Prostate gland (tissue), 2 donors: ENCODE results near the gene PANK1.

Experiments
- CTCF ChIP-seq, 4 experiments: fragments of 200-600 bp in 2 of 4; fragments of 450-650 bp in 2 of 4; sonication (generic) in 2 of 4; IDR thresholded peaks; 1 replicate in 3 of 4; 2 replicates in 1 of 4; pipeline ENCODE4 v1.5.1; 2016 to 2019; ENCODE audit warnings: antibody characterized with exemption in 4 of 4, mild to moderate bottlenecking in 2 of 4, moderate library complexity in 2 of 4
- POLR2AphosphoS5 ChIP-seq: sonication (generic); formaldehyde crosslinking; IDR thresholded peaks from one replicate; pipeline ENCODE4 v1.6.1; 2017; ENCODE audit warnings: antibody characterized with exemption

DNA sequence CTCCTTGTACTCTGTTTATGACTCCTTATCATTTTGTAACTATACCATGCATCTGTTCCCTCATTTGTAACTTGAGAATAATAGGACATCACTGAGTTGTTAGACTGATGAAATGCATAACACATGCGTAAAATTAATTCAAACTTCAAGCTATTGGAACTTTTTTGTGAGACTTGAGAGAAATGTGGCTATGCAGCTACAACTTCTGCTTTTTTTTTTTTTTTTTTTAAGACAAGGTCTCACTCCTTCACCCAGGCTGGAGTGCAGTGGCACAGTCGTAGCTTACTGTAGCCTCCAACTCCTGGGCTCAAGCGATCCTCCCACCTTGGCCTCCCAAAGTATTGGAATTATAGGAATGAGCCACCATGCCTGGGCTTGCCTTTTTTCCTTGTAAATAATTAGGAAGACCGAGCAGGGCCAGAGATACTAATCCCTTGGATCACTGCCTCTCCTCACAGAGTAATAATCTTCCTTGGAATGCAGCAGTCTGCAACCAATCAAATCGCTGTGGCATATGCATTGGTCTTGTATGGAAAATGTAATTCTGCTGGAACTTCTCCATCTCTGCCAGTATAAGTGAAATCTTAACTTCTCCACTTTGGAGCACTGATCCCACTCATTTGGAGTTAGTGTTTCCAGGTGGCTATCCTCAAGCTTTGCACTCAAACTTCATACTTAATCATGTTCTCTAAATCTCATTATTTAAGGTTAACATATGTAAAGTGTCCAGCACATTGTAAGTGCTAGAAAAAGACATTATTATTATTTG lies 2.0 kb upstream of the PANK1 start:
- TF ChIP-seq CTCF (IDR thresholded peaks at IDR 0.05) (no peak), POLR2AphosphoS5 (no peak)
